B cell (primary cell): Measurements from ENCODE around the gene GCKR. TPM values are rescaled to one million over a fixed set of nuclear protein-coding genes. Genes with fewer than 3 reads are reported as not detected.

Experiments
- ATAC-seq: fragments of 200-7000 bp; cut with Tn5 transposase; one replicate; pipeline ENCODE4 v1.10.0; 2021; ENCODE audit warnings: low read depth, mild to moderate bottlenecking, moderate number of reproducible peaks, moderate library complexity
- CTCF ChIA-PET: fragments of 350-600 bp; sonication (Branson Sonifier 250); formaldehyde crosslinking; loops from one replicate; lab custom pipeline; 2021; ENCODE audit warnings: antibody characterized with exemption, inconsistent platforms; lab: Charles Lee
- POLR2A ChIA-PET: fragments of 350-600 bp; sonication (Branson Sonifier 250); formaldehyde crosslinking; loops from one replicate; lab custom pipeline; 2021; ENCODE audit warnings: antibody characterized with exemption; lab: Charles Lee
- DNase-seq: peaks from one replicate; pipeline ENCODE4 v3.0.0; 2013
- H2AFZ ChIP-seq: 2 replicates; pipeline ENCODE4 v1.6.1; 2012; ENCODE audit warnings: mild to moderate bottlenecking, low read depth, low read length; ENCODE audit not compliant: insufficient read depth, poor library complexity, severe bottlenecking
- H3K27ac ChIP-seq, 2 donors: 1 replicate in 1 of 2; 2 replicates in 1 of 2; pipeline ENCODE4 v1.5.1; 2012 to 2013; ENCODE audit warnings: low read length in 2 of 2, mild to moderate bottlenecking in 2 of 2, moderate library complexity in 1 of 2
- H3K27me3 ChIP-seq, 4 experiments: fragments of 200-600 bp in 1 of 4; sonication (generic) in 1 of 4; replicated peaks in 1 of 4; 1 replicate in 2 of 4; 2 replicates in 2 of 4; pipeline versions ENCODE4 v1.6.1 to v1.7.0; 2013 to 2016; ENCODE audit warnings: low read length in 3 of 4, mild to moderate bottlenecking in 2 of 4, mixed read lengths in 1 of 4, moderate library complexity in 1 of 4; ENCODE audit not compliant: insufficient read depth in 4 of 4, control insufficient read depth in 3 of 4; ENCODE audit errors: control extremely low read depth in 1 of 4
- H3K36me3 ChIP-seq, 2 experiments: replicated peaks in 1 of 2; 1 replicate in 1 of 2; 2 replicates in 1 of 2; pipeline versions ENCODE4 v1.6.1 to v1.7.1; 2013; ENCODE audit warnings: low read length in 1 of 2; ENCODE audit not compliant: insufficient read depth in 2 of 2, control insufficient read depth in 1 of 2; ENCODE audit errors: control extremely low read depth in 1 of 2, extremely low read depth in 1 of 2
- H3K4me1 ChIP-seq, 2 donors: fragments of 200-600 bp in 1 of 2; sonication (generic) in 1 of 2; 1 replicate in 1 of 2; 2 replicates in 1 of 2; pipeline versions ENCODE4 v1.5.1 to v1.6.1; 2013 to 2017; ENCODE audit warnings: low read length in 2 of 2; ENCODE audit not compliant: control insufficient read depth in 2 of 2, insufficient read depth in 2 of 2
- H3K4me2 ChIP-seq: replicated peaks from 2 replicates; pipeline ENCODE3; 2012; ENCODE audit warnings: mild to moderate bottlenecking, low read depth, low read length; ENCODE audit not compliant: poor library complexity, severe bottlenecking
- H3K4me3 ChIP-seq, 5 experiments: fragments of 200-600 bp in 1 of 5; sonication (generic) in 1 of 5; 1 replicate in 3 of 5; 2 replicates in 2 of 5; pipeline versions ENCODE4 v1.5.1 to v1.7.0; 2011 to 2016; ENCODE audit warnings: low read length in 4 of 5, mild to moderate bottlenecking in 4 of 5, low read depth in 2 of 5, control low read depth in 1 of 5, moderate library complexity in 1 of 5; ENCODE audit not compliant: insufficient read depth in 1 of 5; ENCODE audit errors: control extremely low read depth in 1 of 5, extremely low read depth in 1 of 5
- H3K79me2 ChIP-seq: fragments of 200-600 bp; sonication (generic); one replicate; pipeline ENCODE4 v1.6.0; 2016; ENCODE audit warnings: low read length; ENCODE audit not compliant: control insufficient read depth, insufficient read depth
- H3K9ac ChIP-seq: fragments of 200-600 bp; sonication (generic); 2 replicates; pipeline ENCODE4 v1.6.1; 2017; ENCODE audit warnings: mild to moderate bottlenecking, low read length, moderate library complexity
- H3K9me3 ChIP-seq, 3 donors: one replicate each; pipeline versions ENCODE4 v1.6.1 to v1.7.1; 2013; ENCODE audit warnings: low read length in 2 of 3; ENCODE audit not compliant: control insufficient read depth in 2 of 3, insufficient read depth in 1 of 3; ENCODE audit errors: control extremely low read depth in 1 of 3
- H4K20me1 ChIP-seq: 2 replicates; pipeline ENCODE4 v1.6.0; 2012; ENCODE audit warnings: mild to moderate bottlenecking, low read length; ENCODE audit not compliant: insufficient read depth, control insufficient read depth, poor library complexity, severe bottlenecking
- H3K27ac Mint-ChIP-seq: one replicate; pipeline ENCODE4 v1.8.0; 2021; ENCODE audit warnings: mixed read lengths
- H3K27me3 Mint-ChIP-seq: one replicate; pipeline ENCODE4 v1.8.0; 2021; ENCODE audit warnings: mixed read lengths
- H3K4me1 Mint-ChIP-seq: one replicate; pipeline ENCODE4 v1.8.0; 2021; ENCODE audit warnings: mixed read lengths
- H3K4me3 Mint-ChIP-seq: one replicate; pipeline ENCODE4 v1.8.0; 2021; ENCODE audit warnings: mixed read lengths
- H3K9me3 Mint-ChIP-seq: one replicate; pipeline ENCODE4 v1.8.0; 2022; ENCODE audit warnings: mixed read lengths; ENCODE audit not compliant: insufficient read depth
- CTCF ChIP-seq: fragments of 200-600 bp; IDR thresholded peaks from one replicate; pipeline ENCODE4 v1.8.0; 2022; ENCODE audit warnings: antibody characterized with exemption, mild to moderate bottlenecking
- EZH2 ChIP-seq: IDR thresholded peaks from 2 replicates; pipeline ENCODE4 v1.6.1; 2012; ENCODE audit warnings: borderline replicate concordance, low read depth, mild to moderate bottlenecking, moderate library complexity, low read length; ENCODE audit not compliant: insufficient read depth, poor library complexity, severe bottlenecking
- WGBS: methylation state at CpG from one replicate; pipeline ENCODE4 v1.1.5; 2013; ENCODE audit warnings: missing lambda C conversion rate; ENCODE audit not compliant: insufficient coverage; 5-methylcytosine and 5-hydroxymethylcytosine counted together
- intact Hi-C: fragments of 100-400 bp; cut with micrococcal nuclease; formaldehyde crosslinking; loops from one replicate; pipeline ENCODE4 v1.10.0; 2022
- polyA minus RNA-seq: library from RNA; depleted of rRNA, polyadenylated mRNA; stranded (reverse); fragments of >200 nt; gene quantifications from 2 replicates; pipeline ENCODE4 v1.2.3, GENCODE V29; 2012
- polyA plus RNA-seq: library from polyadenylated mRNA; depleted of rRNA; stranded (reverse); fragments of >200 nt; gene quantifications from 2 replicates; pipeline ENCODE4 v1.2.3, GENCODE V29; 2012
- total RNA-seq, 2 donors: library from RNA; stranded (reverse); fragments of 120-200 nt in 1 of 2; gene quantifications; 1 replicate in 1 of 2; 2 replicates in 1 of 2; pipeline versions ENCODE4 v1.2.3 to v1.2.4, GENCODE V29; 2013 to 2022

GCKR gene
- total RNA-seq (not detected in 2 replicates), polyA plus RNA-seq (not detected in 2 replicates), polyA minus RNA-seq (not detected in 2 replicates)
- not detected for total RNA-seq (2013)

- no peak for TF ChIP-seq EZH2
- TF ChIP-seq CTCF: no peak
- peaks cover 0 to 6% (median 0%) of the 10 kb centered on the region in 3 donors for H3K9me3 ChIP-seq
- H3K4me1 ChIP-seq: peaks cover 10 to 18% of the 10 kb centered on the region in 2 donors
- H3K36me3 ChIP-seq: no peaks in the 10 kb centered on the region
- WGBS: 75% methylated on average over 10 of the region's 12 CpGs
- no peaks in the 10 kb centered on the region for H3K79me2 ChIP-seq
- H3K9me3 Mint-ChIP-seq: no peaks in the 10 kb centered on the region
- no peak within 1 kb of the TSS for H3K9ac ChIP-seq
- H3K4me3 Mint-ChIP-seq: peak within 1 kb of the TSS; percentile 82
- H3K4me3 ChIP-seq: no peak within 1 kb of the TSS
- H4K20me1 ChIP-seq: no peaks in the 10 kb centered on the region
- intact Hi-C loops: no loop called here
- no peak within 1 kb of the TSS for H3K27ac Mint-ChIP-seq
- peak; percentile 21 for DNase-seq
- CTCF ChIA-PET: no interaction called here
- POLR2A ChIA-PET: no interaction called here
- no peak within 1 kb of the TSS for H3K27ac ChIP-seq
- H3K4me2 ChIP-seq: no peak within 1 kb of the TSS
- H3K27me3 Mint-ChIP-seq: peaks cover 60% of the 10 kb centered on the region
- H3K4me1 Mint-ChIP-seq: peaks cover 10% of the 10 kb centered on the region
- ATAC-seq: no peak
- H2AFZ ChIP-seq: no peak within 1 kb of the TSS
- peaks cover 0 to 58% (median 39%) of the 10 kb centered on the region in 4 experiments for H3K27me3 ChIP-seq
Measured at GRCh38 chr2:27496357-27497287, at the start of gene GCKR. Gene GCKR, plus strand, starts transcription at chr2:27496839. Its CDS starts 66 bp downstream, at chr2:27496905.

- H3K36me3 ChIP-seq: peaks cover 1 to 22% of the 10 kb centered on the region in 2 experiments
- ATAC-seq (no peak), DNase-seq (no peak)
- H3K4me2 ChIP-seq: no peak overlapping the region
- no peaks in the 10 kb centered on the region for H3K9me3 ChIP-seq
- ChIA-PET POLR2A (no interaction called here), CTCF (interaction anchor here (0.9 kb wide), 1 partner anchor 234 kb away, joined by 5 read pairs; no protein-coding TSS in a partner anchor)
- no peak overlapping the region for H3K4me3 ChIP-seq
- TF ChIP-seq EZH2: no peak
- no peak for TF ChIP-seq CTCF
- no peaks in the 10 kb centered on the region for H3K9me3 Mint-ChIP-seq
- no peaks in the 10 kb centered on the region for H3K4me1 ChIP-seq
- intact Hi-C loops: loop anchor here (10.0 kb wide), 1 partner anchor 236 kb away; no protein-coding TSS in a partner anchor
- H2AFZ ChIP-seq: no peak overlapping the region
- no peak overlapping the region for H3K27ac ChIP-seq
- no peaks in the 10 kb centered on the region for H4K20me1 ChIP-seq
- H3K27me3 ChIP-seq: no peaks in the 10 kb centered on the region
- H3K4me3 Mint-ChIP-seq: no peak overlapping the region
- peaks cover 1% of the 10 kb centered on the region for H3K4me1 Mint-ChIP-seq
- WGBS: 93% methylated on average over 2 of the region's 3 CpGs
- no peaks in the 10 kb centered on the region for H3K27me3 Mint-ChIP-seq
- no peak overlapping the region for H3K27ac Mint-ChIP-seq
- H3K79me2 ChIP-seq: no peaks in the 10 kb centered on the region
- H3K9ac ChIP-seq: no peak overlapping the region
Measured at GRCh38 chr2:27448381-27448780, 48.3 kb upstream of the GCKR start.
